Loucy (cell line): ENCODE measurements around the gene SHCBP1L.

Source experiments
- H2AFZ ChIP-seq: fragments of 200-600 bp; sonication (generic); 2 replicates; pipeline ENCODE4 v1.6.0; 2016; ENCODE audit warnings: antibody characterized with exemption, mild to moderate bottlenecking, low read length, moderate library complexity
- H3F3A ChIP-seq: fragments of 200-600 bp; 2 replicates; pipeline ENCODE4 v1.6.0; 2016; ENCODE audit warnings: antibody characterized with exemption, low read depth, mild to moderate bottlenecking
- H3K27me3 ChIP-seq: fragments of 200-600 bp; sonication (generic); 2 replicates; pipeline ENCODE4 v1.6.1; 2014; ENCODE audit warnings: low read length, mild to moderate bottlenecking; ENCODE audit not compliant: insufficient read depth, poor library complexity, severe bottlenecking
- H3K36me3 ChIP-seq: fragments of 200-600 bp; sonication (generic); 2 replicates; pipeline ENCODE4 v1.6.1; 2016; ENCODE audit warnings: low read length; ENCODE audit not compliant: insufficient read depth
- H3K4me1 ChIP-seq: fragments of 200-600 bp; sonication (generic); 2 replicates; pipeline ENCODE4 v1.5.1; 2014; ENCODE audit warnings: low read length, mild to moderate bottlenecking; ENCODE audit not compliant: insufficient read depth, poor library complexity, severe bottlenecking
- H3K4me2 ChIP-seq: fragments of 200-600 bp; sonication (generic); 2 replicates; pipeline ENCODE4 v1.6.0; 2014; ENCODE audit warnings: antibody characterized with exemption, low read length, low read depth, mild to moderate bottlenecking; ENCODE audit not compliant: poor library complexity, severe bottlenecking
- H3K4me3 ChIP-seq: fragments of 200-600 bp; sonication (generic); 2 replicates; pipeline ENCODE4 v1.5.1; 2014; ENCODE audit warnings: low read length, mild to moderate bottlenecking, mixed read lengths; ENCODE audit not compliant: poor library complexity, severe bottlenecking
- H3K79me2 ChIP-seq: fragments of 200-600 bp; sonication (generic); 2 replicates; pipeline ENCODE4 v1.6.1; 2014; ENCODE audit warnings: low read length; ENCODE audit not compliant: insufficient read depth
- H3K9ac ChIP-seq: fragments of 200-600 bp; sonication (generic); 2 replicates; pipeline ENCODE4 v1.6.0; 2014; ENCODE audit warnings: mild to moderate bottlenecking, low read depth, low read length, moderate library complexity; ENCODE audit not compliant: poor library complexity, severe bottlenecking
- H3K9me2 ChIP-seq: fragments of 200-600 bp; sonication (generic); replicated peaks from 2 replicates; pipeline ENCODE4 v1.6.1; 2016; ENCODE audit warnings: low read depth, low read length, mixed read lengths
- H3K9me3 ChIP-seq: fragments of 200-600 bp; sonication (generic); 2 replicates; pipeline ENCODE4 v1.6.1; 2014; ENCODE audit warnings: mild to moderate bottlenecking, antibody characterized with exemption, low read length, low read depth; ENCODE audit not compliant: insufficient read depth
- H4K20me1 ChIP-seq: fragments of 200-600 bp; sonication (generic); 2 replicates; pipeline ENCODE4 v1.6.0; 2014; ENCODE audit warnings: antibody characterized with exemption, low read length, mild to moderate bottlenecking; ENCODE audit not compliant: insufficient read depth, poor library complexity, severe bottlenecking
- EZH2phosphoT487 ChIP-seq: fragments of 200-600 bp; IDR thresholded peaks from 2 replicates; pipeline ENCODE4 v1.6.1; 2018; ENCODE audit warnings: antibody characterized with exemption, mild to moderate bottlenecking, moderate library complexity, borderline replicate concordance
- TF ChIP-seq, protein P1 (sequence below): fragments of 200-600 bp; sonication (generic); conservative IDR thresholded peaks from 2 replicates; pipeline ENCODE4 v1.5.1; 2014; ENCODE audit warnings: mild to moderate bottlenecking, antibody characterized with exemption, low read length

Gene SHCBP1L

DNA sequence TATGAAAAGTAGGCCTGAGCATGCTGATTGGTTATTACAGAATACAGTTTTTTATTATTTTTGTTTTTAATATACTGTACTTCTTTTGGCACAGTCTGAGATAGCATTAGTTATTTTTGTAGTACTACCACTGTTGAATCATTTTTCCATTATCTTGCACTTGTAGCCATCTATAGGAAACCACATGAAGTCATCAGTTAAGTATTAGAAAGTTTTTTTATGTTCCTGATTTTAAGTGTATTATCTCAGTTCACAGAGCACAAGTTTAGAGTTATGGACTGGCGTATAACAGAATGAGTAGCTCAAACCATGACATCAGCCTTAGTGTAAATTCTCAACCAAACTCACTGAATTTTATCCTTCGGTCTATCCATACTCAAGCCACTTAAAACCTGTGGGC, 91.0 kb downstream of the SHCBP1L start:
- Histone ChIP-seq H3K4me3 (no peak overlapping the region), H3K27me3 (no peaks in the 10 kb centered on the region), H3K9ac (no peak overlapping the region), H3K9me2 (no peaks in the 10 kb centered on the region), H3K79me2 (peaks cover 52% of the 10 kb centered on the region), H3K4me2 (no peak overlapping the region), H3K36me3 (peaks cover 100% of the 10 kb centered on the region), H4K20me1 (peaks cover 79% of the 10 kb centered on the region), H3K4me1 (peaks cover 5% of the 10 kb centered on the region), H3F3A (no peaks in the 10 kb centered on the region), H2AFZ (no peak overlapping the region), H3K9me3 (no peaks in the 10 kb centered on the region)
- TF ChIP-seq, protein P1, sequence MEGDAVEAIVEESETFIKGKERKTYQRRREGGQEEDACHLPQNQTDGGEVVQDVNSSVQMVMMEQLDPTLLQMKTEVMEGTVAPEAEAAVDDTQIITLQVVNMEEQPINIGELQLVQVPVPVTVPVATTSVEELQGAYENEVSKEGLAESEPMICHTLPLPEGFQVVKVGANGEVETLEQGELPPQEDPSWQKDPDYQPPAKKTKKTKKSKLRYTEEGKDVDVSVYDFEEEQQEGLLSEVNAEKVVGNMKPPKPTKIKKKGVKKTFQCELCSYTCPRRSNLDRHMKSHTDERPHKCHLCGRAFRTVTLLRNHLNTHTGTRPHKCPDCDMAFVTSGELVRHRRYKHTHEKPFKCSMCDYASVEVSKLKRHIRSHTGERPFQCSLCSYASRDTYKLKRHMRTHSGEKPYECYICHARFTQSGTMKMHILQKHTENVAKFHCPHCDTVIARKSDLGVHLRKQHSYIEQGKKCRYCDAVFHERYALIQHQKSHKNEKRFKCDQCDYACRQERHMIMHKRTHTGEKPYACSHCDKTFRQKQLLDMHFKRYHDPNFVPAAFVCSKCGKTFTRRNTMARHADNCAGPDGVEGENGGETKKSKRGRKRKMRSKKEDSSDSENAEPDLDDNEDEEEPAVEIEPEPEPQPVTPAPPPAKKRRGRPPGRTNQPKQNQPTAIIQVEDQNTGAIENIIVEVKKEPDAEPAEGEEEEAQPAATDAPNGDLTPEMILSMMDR, result no peak
- no peak for TF ChIP-seq EZH2phosphoT487

DNA sequence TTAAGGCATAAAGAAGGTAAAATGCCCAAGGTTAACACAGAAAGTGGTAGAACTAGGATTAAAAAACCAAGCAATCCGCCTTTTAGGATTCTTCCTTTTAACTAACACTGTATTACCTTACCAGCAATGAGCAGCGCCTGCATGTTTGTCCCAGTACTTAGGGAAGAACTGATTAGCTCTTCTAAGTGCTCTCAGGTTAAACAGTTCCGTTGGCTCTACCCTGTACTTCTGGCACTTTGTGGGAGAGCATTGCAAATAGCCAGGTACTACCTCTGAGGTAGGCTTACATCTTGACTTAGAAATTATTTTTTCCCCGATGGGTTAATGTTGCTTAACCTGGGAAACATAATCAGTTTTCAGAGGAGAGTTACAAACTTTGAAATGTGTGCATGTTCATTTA, 92.3 kb downstream of the SHCBP1L start:
- peaks cover 100% of the 10 kb centered on the region for H3K36me3 ChIP-seq
- H3K79me2 ChIP-seq, result peaks cover 53% of the 10 kb centered on the region
- no peak overlapping the region for H3K9ac ChIP-seq
- H3K4me3 ChIP-seq, result no peak overlapping the region
- no peak for TF ChIP-seq EZH2phosphoT487
- TF ChIP-seq, protein P1, result no peak
- no peaks in the 10 kb centered on the region for H3F3A ChIP-seq
- H3K9me2 ChIP-seq, result no peaks in the 10 kb centered on the region
- H3K4me2 ChIP-seq, result no peak overlapping the region
- H2AFZ ChIP-seq, result no peak overlapping the region
- H3K4me1 ChIP-seq, result peaks cover 5% of the 10 kb centered on the region
- no peaks in the 10 kb centered on the region for H3K27me3 ChIP-seq
- no peaks in the 10 kb centered on the region for H3K9me3 ChIP-seq
- peaks cover 82% of the 10 kb centered on the region for H4K20me1 ChIP-seq

DNA sequence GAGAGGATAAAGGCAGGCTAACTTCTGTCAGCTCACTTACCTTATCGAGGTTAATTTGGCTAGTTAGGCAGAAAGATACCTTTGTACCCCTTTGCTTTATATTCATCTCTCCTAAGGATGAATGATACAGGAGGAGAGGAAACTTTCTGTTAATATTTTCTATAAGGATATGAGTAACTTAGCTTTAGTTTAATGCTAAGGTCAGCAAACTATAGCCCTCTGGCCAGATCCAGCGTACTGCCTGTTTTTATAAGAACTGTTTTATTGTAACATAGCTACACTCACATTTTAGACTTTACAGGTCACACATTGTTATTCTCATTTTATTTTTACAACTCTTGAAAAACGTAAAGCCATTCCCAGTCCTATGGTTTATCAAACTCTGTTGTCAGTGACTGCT, 95.8 kb downstream of the SHCBP1L start:
- Histone ChIP-seq H3K4me3 (no peak overlapping the region), H2AFZ (no peak overlapping the region), H3K4me1 (peaks cover 10% of the 10 kb centered on the region), H3K4me2 (no peak overlapping the region), H4K20me1 (peaks cover 84% of the 10 kb centered on the region), H3K9me2 (no peaks in the 10 kb centered on the region), H3K36me3 (peaks cover 100% of the 10 kb centered on the region), H3K9me3 (no peaks in the 10 kb centered on the region), H3K79me2 (peaks cover 64% of the 10 kb centered on the region), H3F3A (no peaks in the 10 kb centered on the region), H3K27me3 (no peaks in the 10 kb centered on the region), H3K9ac (no peak overlapping the region)
- TF ChIP-seq EZH2phosphoT487, result no peak
- TF ChIP-seq, protein P1, result no peak
